K562 (cell line): Measurements from ENCODE around the gene GATA1.

Source experiments
- CREB1 ChIP-seq, 2 experiments: sonication (generic) in 1 of 2; formaldehyde crosslinking in 1 of 2; IDR thresholded peaks; 2 replicates each; pipeline versions ENCODE4 v1.6.1 to v1.8.0; 2012 to 2022; ENCODE audit warnings: inconsistent platforms in 1 of 2, mild to moderate bottlenecking in 1 of 2, missing genetic modification reagents in 1 of 2, moderate library complexity in 1 of 2
- NFATC3 ChIP-seq: fragments of 450-650 bp; IDR thresholded peaks from 2 replicates; pipeline ENCODE4 v1.6.1; 2017; ENCODE audit warnings: mild to moderate bottlenecking
- POLR2A ChIP-seq: fragments of 450-650 bp; conservative IDR thresholded peaks from 2 replicates; pipeline ENCODE4 v1.6.1; 2016
- XRCC5 ChIP-seq: fragments of 200-400 bp; formaldehyde crosslinking; IDR thresholded peaks from 2 replicates; pipeline ENCODE4 v1.6.1; 2017; ENCODE audit warnings: low read depth, mild to moderate bottlenecking, low read length
- ZNF274 ChIP-seq: IDR thresholded peaks from 2 replicates; pipeline ENCODE4 v1.6.1; 2011; ENCODE audit warnings: low read depth, mild to moderate bottlenecking, low read length, moderate library complexity, borderline replicate concordance

DNA sequence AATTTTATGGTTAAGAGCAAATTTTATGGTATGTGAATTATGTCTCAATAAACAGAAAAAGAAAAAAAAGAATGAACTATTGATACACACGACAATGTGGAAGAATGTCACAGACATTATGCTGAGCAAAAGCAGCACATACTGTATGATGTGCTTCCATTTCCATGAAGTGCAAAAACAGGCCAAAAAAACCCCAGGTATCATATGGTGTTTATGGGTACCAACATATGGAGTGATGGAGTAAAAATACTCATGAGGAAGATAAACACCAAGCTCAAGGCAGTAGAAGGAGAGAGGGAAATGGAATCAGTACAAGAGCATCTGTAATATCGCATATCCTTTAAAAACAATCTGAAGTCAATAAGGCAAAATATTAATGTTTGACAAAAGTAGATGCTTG lies 4.2 kb upstream of the GATA1 start:
- TF ChIP-seq XRCC5: no peak
- TF ChIP-seq POLR2A: no peak
- TF ChIP-seq CREB1 (IDR thresholded peaks at IDR 0.05): no peak
- no peak for TF ChIP-seq CREB1 (CRISPR knock-in tag; IDR thresholded peaks at IDR 0.05)
- TF ChIP-seq NFATC3: no peak
- TF ChIP-seq ZNF274: no peak
